ENCODE measurements around the gene CCKAR. TPM values are rescaled to one million over a fixed set of nuclear protein-coding genes. Genes with fewer than 3 reads are reported as not detected.
"Not testable (repeated sequence)": the region's sequence is repeated elsewhere in the genome, so short reads cannot be mapped to it uniquely, and the experiment has no call there.

CCKAR gene
- total RNA-seq, 1 donor from 2014 or later = not detected

GRCh38 chr4:26503427-26503826 lies 13.1 kb upstream of the CCKAR start:
- no peak overlapping the region for H3K4me3 ChIP-seq
- TF ChIP-seq CTCF (IDR thresholded peaks at IDR 0.05) = no peak
- no peaks in the 10 kb centered on the region for H3K4me1 ChIP-seq
- H3K27ac ChIP-seq = no peak overlapping the region
- DNase-seq (no peak), ATAC-seq (no peak)
- H3K27me3 ChIP-seq = no peaks in the 10 kb centered on the region
- no peaks in the 10 kb centered on the region for H3K36me3 ChIP-seq
- intact Hi-C loops (cut with DNase I) = no loop called here
- no peaks in the 10 kb centered on the region for H3K9me3 ChIP-seq

GRCh38 chr4:26500565-26500999 lies 10.3 kb upstream of the CCKAR start:
- DNase-seq; intact Hi-C loops (cut with DNase I); H3K36me3 ChIP-seq; H3K4me3 ChIP-seq; H3K27me3 ChIP-seq; H3K27ac ChIP-seq; H3K9me3 ChIP-seq; H3K4me1 ChIP-seq: not testable (repeated sequence)
- peak; percentile 69 for ATAC-seq

GRCh38 chr4:26496207-26496783 lies 6.0 kb upstream of the CCKAR start:
- no peak for DNase-seq
- Histone ChIP-seq H3K36me3 (no peaks in the 10 kb centered on the region), H3K4me3 (no peak overlapping the region), H3K27me3 (no peaks in the 10 kb centered on the region), H3K9me3 (no peaks in the 10 kb centered on the region), H3K27ac (no peak overlapping the region), H3K4me1 (no peaks in the 10 kb centered on the region)
- ATAC-seq = no peak
- TF ChIP-seq CTCF (IDR thresholded peaks at IDR 0.05) = no peak
- intact Hi-C loops (cut with DNase I) = no loop called here

- H3K36me3 ChIP-seq = no peaks in the 10 kb centered on the region
- H3K27ac ChIP-seq = no peak overlapping the region
- DNase-seq (no peak), ATAC-seq (no peak)
- no peaks in the 10 kb centered on the region for H3K27me3 ChIP-seq
- intact Hi-C loops (cut with DNase I) = no loop called here
- H3K4me1 ChIP-seq = no peaks in the 10 kb centered on the region
- no peak overlapping the region for H3K4me3 ChIP-seq
- TF ChIP-seq CTCF (IDR thresholded peaks at IDR 0.05) = no peak
- no peaks in the 10 kb centered on the region for H3K9me3 ChIP-seq
Observed at GRCh38 chr4:26493461-26493860, 3.2 kb upstream of the CCKAR start.

GRCh38 chr4:26491449-26492170 lies 1.3 kb upstream of the CCKAR start:
- Histone ChIP-seq H3K9me3 (no peaks in the 10 kb centered on the region), H3K27me3 (no peaks in the 10 kb centered on the region), H3K4me1 (no peaks in the 10 kb centered on the region), H3K27ac (no peak overlapping the region), H3K4me3 (no peak overlapping the region), H3K36me3 (no peaks in the 10 kb centered on the region)
- DNase-seq = no peak
- TF ChIP-seq CTCF (IDR thresholded peaks at IDR 0.05) = no peak
- ATAC-seq = no peak
- intact Hi-C loops (cut with DNase I) = no loop called here

- no peak for TF ChIP-seq CTCF (IDR thresholded peaks at IDR 0.05)
- no peaks in the 10 kb centered on the region for H3K4me1 ChIP-seq
- no peak overlapping the region for H3K27ac ChIP-seq
- H3K9me3 ChIP-seq = no peaks in the 10 kb centered on the region
- intact Hi-C loops (cut with DNase I) = no loop called here
- DNase-seq (no peak), ATAC-seq (no peak)
- H3K36me3 ChIP-seq = no peaks in the 10 kb centered on the region
- H3K4me3 ChIP-seq = no peak overlapping the region
- no peaks in the 10 kb centered on the region for H3K27me3 ChIP-seq
Observed at GRCh38 chr4:26490960-26491284, 638 bp upstream of the CCKAR start.

Measured in upper lobe of right lung (tissue), 1 donor.